Measurements from ENCODE around the gene PKDCC. TPM values are rescaled to one million over a fixed set of nuclear protein-coding genes. Genes with fewer than 3 reads are reported as not detected.
A peak's percentile ranks its signal among the peaks of the same experiment; 100 is the strongest.
"Not testable (repeated sequence)": the region's sequence is repeated elsewhere in the genome, so short reads cannot be mapped to it uniquely, and the experiment has no call there.

Gene PKDCC
- total RNA-seq, 1 donor from 2014 or later, result 123 TPM

DNA sequence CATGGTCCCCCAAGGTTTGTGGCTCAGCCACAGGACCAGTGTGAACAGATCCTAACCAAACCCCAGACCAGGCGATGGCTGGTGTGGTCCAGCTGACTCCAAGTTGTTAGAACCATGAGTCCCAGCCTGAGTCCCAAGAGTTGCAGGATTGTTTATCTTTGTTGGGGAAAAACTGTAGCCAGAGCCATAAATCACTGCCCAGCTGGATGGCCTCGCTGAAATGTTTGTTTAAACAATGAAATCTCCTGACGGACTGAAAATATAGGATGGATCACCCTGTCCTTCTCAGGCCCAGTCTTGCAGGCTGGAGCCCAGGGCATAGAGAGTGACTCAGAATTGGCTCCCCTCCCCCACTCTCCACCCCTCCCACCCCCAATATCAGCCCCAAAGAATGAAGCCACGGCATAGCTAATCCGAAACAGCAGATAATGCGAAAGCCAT is 36.4 kb downstream of the PKDCC start:
- TF ChIP-seq, protein P1, sequence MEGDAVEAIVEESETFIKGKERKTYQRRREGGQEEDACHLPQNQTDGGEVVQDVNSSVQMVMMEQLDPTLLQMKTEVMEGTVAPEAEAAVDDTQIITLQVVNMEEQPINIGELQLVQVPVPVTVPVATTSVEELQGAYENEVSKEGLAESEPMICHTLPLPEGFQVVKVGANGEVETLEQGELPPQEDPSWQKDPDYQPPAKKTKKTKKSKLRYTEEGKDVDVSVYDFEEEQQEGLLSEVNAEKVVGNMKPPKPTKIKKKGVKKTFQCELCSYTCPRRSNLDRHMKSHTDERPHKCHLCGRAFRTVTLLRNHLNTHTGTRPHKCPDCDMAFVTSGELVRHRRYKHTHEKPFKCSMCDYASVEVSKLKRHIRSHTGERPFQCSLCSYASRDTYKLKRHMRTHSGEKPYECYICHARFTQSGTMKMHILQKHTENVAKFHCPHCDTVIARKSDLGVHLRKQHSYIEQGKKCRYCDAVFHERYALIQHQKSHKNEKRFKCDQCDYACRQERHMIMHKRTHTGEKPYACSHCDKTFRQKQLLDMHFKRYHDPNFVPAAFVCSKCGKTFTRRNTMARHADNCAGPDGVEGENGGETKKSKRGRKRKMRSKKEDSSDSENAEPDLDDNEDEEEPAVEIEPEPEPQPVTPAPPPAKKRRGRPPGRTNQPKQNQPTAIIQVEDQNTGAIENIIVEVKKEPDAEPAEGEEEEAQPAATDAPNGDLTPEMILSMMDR (IDR thresholded peaks at IDR 0.05; ENCODE audit: unreplicated experiment), result no peak
- Mint-ChIP-seq H3K9me3 (peaks cover 5% of the 10 kb centered on the region), H3K4me3 (no peak overlapping the region), H3K4me1 (peaks cover 36% of the 10 kb centered on the region), H3K27me3 (ENCODE audit: low read depth) (no peaks in the 10 kb centered on the region), H3K27ac (peak overlapping the region; percentile 65), H3K36me3 (no peaks in the 10 kb centered on the region)
- DNase-seq (ENCODE audit: low spot score in 2 of 2, unreplicated experiment in 2 of 2), result no peak

DNA sequence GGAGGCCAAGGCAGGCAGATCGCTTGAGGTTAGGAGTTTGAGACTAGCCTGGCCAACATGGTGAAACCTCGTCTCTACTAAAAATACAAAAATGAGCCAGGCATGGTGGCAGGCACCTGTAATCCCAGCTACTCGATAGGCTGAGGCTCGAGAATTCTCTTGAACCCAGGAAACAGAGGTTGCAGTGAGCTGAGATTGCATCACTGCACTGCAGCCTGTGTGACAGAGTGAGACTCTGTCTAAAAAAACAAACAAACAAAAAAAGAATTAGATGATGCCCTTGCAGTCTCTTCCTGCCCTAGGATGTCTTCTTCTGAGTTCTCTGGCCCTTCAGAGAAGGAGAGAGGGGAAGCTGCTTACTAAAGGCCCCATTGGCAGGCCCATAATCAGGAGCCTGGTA is 37.2 kb downstream of the PKDCC start:
- H3K36me3 Mint-ChIP-seq; H3K9me3 Mint-ChIP-seq; H3K27me3 Mint-ChIP-seq (ENCODE audit: low read depth): not testable (repeated sequence)

DNA sequence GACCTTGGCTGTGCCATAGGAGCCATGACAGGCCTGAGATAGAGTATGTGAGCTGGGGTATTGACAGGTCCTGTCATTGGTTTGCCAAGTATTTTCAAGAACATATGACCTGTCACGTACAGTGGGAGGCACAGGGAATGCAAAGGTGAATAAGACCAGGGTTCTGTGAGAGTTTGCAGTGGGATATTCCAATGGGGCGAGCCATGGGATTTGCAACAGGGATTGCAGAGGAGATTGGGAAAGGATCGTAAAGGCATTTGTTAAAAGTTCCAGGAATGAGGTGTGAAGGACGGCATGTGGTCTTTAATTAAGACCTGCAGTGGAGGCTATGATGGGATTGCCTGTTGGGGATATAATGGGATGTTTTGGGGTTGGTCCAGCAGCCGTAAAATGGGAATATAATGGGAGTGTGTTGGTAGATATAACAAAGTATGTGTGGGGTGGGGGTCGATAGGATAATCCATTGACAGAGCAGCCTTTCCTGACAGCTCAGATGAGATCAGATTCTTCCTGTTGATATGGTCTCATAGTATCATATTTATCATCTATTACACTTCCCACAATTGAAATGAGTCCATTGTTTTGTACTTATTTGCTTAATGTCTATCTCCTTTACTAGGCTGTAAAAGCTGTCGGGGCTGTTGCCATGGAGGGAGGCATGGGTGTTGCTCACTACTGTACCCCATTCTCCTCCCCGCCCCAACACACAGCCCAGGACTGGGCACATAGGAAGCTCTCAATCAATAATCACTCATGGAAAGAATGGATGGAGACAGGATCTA is 38.1 kb downstream of the PKDCC start:
- TF ChIP-seq, protein P1 (IDR thresholded peaks at IDR 0.05; ENCODE audit: unreplicated experiment), result no peak
- DNase-seq (ENCODE audit: low spot score in 2 of 2, unreplicated experiment in 2 of 2), result no peak
- H3K27ac Mint-ChIP-seq, result no peak overlapping the region
- H3K36me3 Mint-ChIP-seq, result no peaks in the 10 kb centered on the region
- H3K4me1 Mint-ChIP-seq, result peaks cover 24% of the 10 kb centered on the region
- no peak overlapping the region for H3K4me3 Mint-ChIP-seq
- peaks cover 5% of the 10 kb centered on the region for H3K9me3 Mint-ChIP-seq
- H3K27me3 Mint-ChIP-seq (ENCODE audit: low read depth), result no peaks in the 10 kb centered on the region

More for the DNA sequence above, 37.2 kb downstream of the PKDCC start:
- Mint-ChIP-seq H3K27ac (peak overlapping the region; percentile 26), H3K4me1 (peaks cover 30% of the 10 kb centered on the region)
- H3K4me3 Mint-ChIP-seq; DNase-seq (ENCODE audit: low spot score in 2 of 2, unreplicated experiment in 2 of 2): not testable (repeated sequence)

DNA sequence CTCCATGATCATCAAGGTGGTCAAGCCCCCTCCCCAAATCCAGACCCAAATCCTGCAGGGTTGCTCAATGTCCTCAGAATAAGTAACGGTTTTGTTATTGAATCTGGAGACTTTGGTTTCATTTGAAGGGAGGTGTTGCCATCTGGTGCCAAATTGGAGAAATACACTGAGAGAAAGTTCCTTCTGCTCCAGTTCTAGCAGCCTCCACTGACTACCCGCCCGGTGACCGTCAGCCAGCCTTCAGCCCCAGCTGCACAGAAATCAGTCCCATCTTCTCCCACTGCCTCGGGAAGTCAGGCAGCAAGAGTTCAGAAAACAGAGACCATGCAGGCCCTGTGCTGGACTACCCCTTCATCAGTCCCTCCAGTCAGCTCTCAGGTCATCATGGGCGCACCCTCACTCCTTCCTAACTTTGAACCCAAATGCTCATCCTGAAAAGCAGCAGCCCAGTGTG is 38.7 kb downstream of the PKDCC start:
- H3K4me3 Mint-ChIP-seq, result no peak overlapping the region
- H3K36me3 Mint-ChIP-seq, result no peaks in the 10 kb centered on the region
- TF ChIP-seq, protein P1 (IDR thresholded peaks at IDR 0.05; ENCODE audit: unreplicated experiment), result peak; percentile 59
- peaks cover 24% of the 10 kb centered on the region for H3K4me1 Mint-ChIP-seq
- DNase-seq (ENCODE audit: low spot score in 2 of 2, unreplicated experiment in 2 of 2), result peak in 1 of 2 experiments; percentile 64
- no peaks in the 10 kb centered on the region for H3K27me3 Mint-ChIP-seq (ENCODE audit: low read depth)
- H3K9me3 Mint-ChIP-seq, result peaks cover 5% of the 10 kb centered on the region
- no peak overlapping the region for H3K27ac Mint-ChIP-seq

DNA sequence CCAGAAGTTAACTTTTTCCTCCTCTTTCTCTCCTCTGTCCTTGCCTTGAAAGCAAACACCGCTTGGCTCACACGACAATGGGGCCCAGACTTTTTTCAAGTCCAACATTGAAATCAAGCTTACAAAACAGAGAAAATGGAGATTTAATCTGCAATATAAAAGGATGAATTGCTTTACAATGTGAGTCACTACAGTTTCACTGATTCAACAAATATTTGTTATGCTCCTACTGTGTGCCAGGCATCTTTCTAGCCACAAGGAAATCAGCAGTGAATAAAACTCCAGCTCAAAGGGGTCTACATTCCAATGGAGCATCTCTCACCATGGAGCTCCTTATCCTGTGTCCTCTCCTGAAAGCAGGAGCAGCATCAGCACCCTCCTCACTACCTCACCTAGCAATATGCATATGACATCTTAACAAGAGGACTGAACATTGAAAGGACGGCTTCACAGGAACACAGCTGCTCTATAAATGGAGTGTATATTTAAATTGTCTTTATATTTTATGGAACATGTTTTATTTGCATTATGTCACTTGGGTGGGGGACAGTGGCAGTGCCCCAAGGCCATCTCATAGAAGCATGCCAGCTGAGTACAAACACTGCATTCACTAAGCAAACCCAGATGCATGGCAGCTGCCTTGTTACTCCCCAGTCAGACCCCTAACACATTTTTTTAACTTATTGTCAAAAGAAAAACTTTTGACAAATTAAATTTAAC is 39.5 kb downstream of the PKDCC start:
- TF ChIP-seq, protein P1 (IDR thresholded peaks at IDR 0.05; ENCODE audit: unreplicated experiment), result no peak
- Mint-ChIP-seq H3K27ac (no peak overlapping the region), H3K27me3 (ENCODE audit: low read depth) (no peaks in the 10 kb centered on the region), H3K36me3 (no peaks in the 10 kb centered on the region), H3K4me3 (no peak overlapping the region), H3K9me3 (peaks cover 5% of the 10 kb centered on the region), H3K4me1 (peaks cover 32% of the 10 kb centered on the region)
- DNase-seq (ENCODE audit: low spot score in 2 of 2, unreplicated experiment in 2 of 2), result no peak

DNA sequence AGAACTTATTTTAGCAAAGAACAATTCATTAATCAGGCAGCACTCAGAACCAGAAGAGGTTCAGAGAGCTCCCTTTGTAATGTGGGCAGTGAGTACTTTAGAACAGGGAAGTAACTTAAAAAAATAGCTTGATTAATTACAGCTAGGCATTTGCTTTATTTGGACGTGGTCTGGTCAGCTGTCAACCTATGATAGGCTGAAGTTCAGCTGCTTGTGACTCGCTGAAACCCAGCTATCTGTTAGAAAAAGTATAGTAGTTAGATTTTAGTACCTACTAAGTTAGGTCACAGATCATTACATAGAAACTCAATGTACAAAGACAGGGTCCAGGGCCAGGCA is 40.0 kb downstream of the PKDCC start:
- TF ChIP-seq, protein P1 (IDR thresholded peaks at IDR 0.05; ENCODE audit: unreplicated experiment), result no peak
- Mint-ChIP-seq H3K4me1 (peaks cover 32% of the 10 kb centered on the region), H3K9me3 (peaks cover 3% of the 10 kb centered on the region), H3K4me3 (no peak overlapping the region), H3K27ac (no peak overlapping the region), H3K27me3 (ENCODE audit: low read depth) (no peaks in the 10 kb centered on the region), H3K36me3 (no peaks in the 10 kb centered on the region)
- DNase-seq (ENCODE audit: low spot score in 2 of 2, unreplicated experiment in 2 of 2), result no peak

All from mesothelial cell of epicardium (in vitro differentiated cells).